D721Med (cell line): ENCODE measurements around the gene FAM222B.

Source experiments
- DNase-seq: peaks from one replicate; pipeline ENCODE4 v3.0.0; 2011; ENCODE audit warnings: low spot score; ENCODE audit not compliant: insufficient read length
- FAIRE-seq: peaks from 2 replicates; lab custom pipeline; 2011; peaks lifted over from hg19 to GRCh38; lab: Jason Lieb, UNC
- CTCF ChIP-seq: IDR thresholded peaks from 2 replicates; pipeline ENCODE4 v1.5.1; 2012; ENCODE audit warnings: mild to moderate bottlenecking, control low read depth; ENCODE audit not compliant: insufficient read depth; ENCODE audit errors: missing control alignments

Gene FAM222B

GRCh38 chr17:28712032-28712704 is 130.4 kb downstream of the FAM222B start:
- no peak for FAIRE-seq
- TF ChIP-seq CTCF = no peak
- no peak for DNase-seq

DNA sequence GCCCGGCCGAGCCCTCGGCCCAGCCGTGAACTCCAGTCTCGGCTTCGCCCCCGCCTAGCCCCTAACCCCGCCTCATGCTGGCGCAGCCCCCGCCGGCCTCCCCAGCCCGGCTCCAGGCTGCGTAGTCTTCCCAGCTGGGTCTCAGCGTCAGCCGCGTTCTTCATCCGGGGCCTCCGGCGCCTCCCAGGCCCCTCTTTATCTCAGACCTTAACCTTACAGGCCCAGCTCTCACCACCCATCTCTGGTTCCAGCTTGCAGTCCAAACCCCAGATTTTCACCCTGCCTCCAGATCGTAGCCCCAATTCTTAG is 130.9 kb downstream of the FAM222B start, which contains the start of gene PROCA1:
PROCA1 (minus strand) TSS at position 166 of the 309 bp plus-strand sequence. CDS start 228 bp downstream, outside the sequence.
- TF ChIP-seq CTCF = no peak
- FAIRE-seq (no peak), DNase-seq (no peak)

GRCh38 chr17:28710861-28711722 is 131.5 kb downstream of the FAM222B start:
- FAIRE-seq = no peak
- no peak for TF ChIP-seq CTCF
- DNase-seq = peak; percentile 95

GRCh38 chr17:28707339-28707720 is 135.3 kb downstream of the FAM222B start:
- TF ChIP-seq CTCF = no peak
- no peak for FAIRE-seq
- DNase-seq = no peak

- FAIRE-seq (no peak), DNase-seq (no peak)
- TF ChIP-seq CTCF = no peak
Observed at GRCh38 chr17:28706471-28707338, 135.9 kb downstream of the FAM222B start.
